Neural crest cell (in vitro differentiated cells): ENCODE results near the gene LETM1. TPM values are rescaled to one million over a fixed set of nuclear protein-coding genes. Genes with fewer than 3 reads are reported as not detected.

Source experiments
- DNase-seq: peaks from one replicate; pipeline ENCODE4 v3.0.0; 2021; ENCODE audit warnings: low read depth, mixed read lengths, low spot score
- H3K27ac Mint-ChIP-seq: one replicate; pipeline ENCODE4 v1.8.0; 2021; ENCODE audit warnings: mild to moderate bottlenecking, mixed read lengths; ENCODE audit not compliant: unreplicated experiment
- H3K27me3 Mint-ChIP-seq: 2 replicates; pipeline ENCODE4 v1.8.0; 2021; ENCODE audit warnings: low read depth, mild to moderate bottlenecking, mixed read lengths
- H3K36me3 Mint-ChIP-seq: 2 replicates; pipeline ENCODE4 v1.8.0; 2021; ENCODE audit warnings: low read depth, mild to moderate bottlenecking, mixed read lengths
- H3K4me1 Mint-ChIP-seq: 2 replicates; pipeline ENCODE4 v1.8.0; 2021; ENCODE audit warnings: mixed read lengths
- H3K4me3 Mint-ChIP-seq: one replicate; pipeline ENCODE4 v1.8.0; 2021; ENCODE audit warnings: mild to moderate bottlenecking, mixed read lengths
- H3K9me3 Mint-ChIP-seq: 2 replicates; pipeline ENCODE4 v1.8.0; 2021; ENCODE audit warnings: mixed read lengths
- total RNA-seq: library from RNA; stranded (reverse); gene quantifications from 2 replicates; pipeline ENCODE4 v1.2.1, GENCODE V29; 2021
- TF ChIP-seq, protein P1 (sequence below): fragments of 200-600 bp; sonication (generic); conservative IDR thresholded peaks from 2 replicates; pipeline ENCODE4 v1.5.0; 2021; ENCODE audit warnings: antibody characterized with exemption, mild to moderate bottlenecking

Gene LETM1
- total RNA-seq, 1 donor from 2014 or later: 60.6 TPM

DNA sequence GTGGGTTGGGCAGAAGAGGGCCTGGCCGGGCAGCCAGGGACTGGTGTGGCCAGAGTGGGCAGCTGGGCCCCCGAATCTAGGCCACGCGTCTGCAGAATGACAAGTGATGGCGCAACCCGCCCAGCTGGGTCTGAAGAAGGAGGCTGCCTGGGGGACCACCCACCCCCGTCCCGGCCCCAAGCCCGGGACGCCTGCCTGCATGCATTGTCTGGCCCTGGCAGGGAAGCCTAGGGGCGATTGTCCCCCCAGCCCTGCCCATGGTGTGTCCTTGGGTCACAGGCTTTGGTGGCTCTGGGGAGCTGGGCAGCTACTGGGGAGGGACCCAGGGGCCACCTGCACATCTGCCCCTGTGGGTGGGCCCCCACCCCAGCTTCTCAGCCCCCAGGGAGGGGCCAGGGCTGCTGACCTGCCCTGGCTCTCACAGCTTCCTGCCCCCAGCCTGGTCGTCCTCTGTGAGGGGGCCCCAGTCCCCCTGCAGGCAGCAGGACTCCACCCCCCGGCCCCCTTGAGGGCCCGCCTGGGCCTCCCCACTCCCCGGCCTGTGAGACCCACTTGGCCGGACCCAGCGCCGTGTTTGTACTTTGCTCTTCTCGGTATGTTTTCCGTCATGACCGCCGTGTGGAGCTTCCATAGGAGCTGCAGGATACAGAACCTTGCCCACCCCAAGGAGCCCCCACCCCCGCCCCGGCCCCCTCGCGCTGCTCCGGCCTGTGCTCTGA is 57.9 kb downstream of the LETM1 start:
- Mint-ChIP-seq H3K4me1 (no peaks in the 10 kb centered on the region), H3K9me3 (no peaks in the 10 kb centered on the region), H3K27me3 (peaks cover 20% of the 10 kb centered on the region), H3K4me3 (no peak overlapping the region), H3K27ac (no peak overlapping the region), H3K36me3 (no peaks in the 10 kb centered on the region)
- no peak for DNase-seq
- TF ChIP-seq, protein P1, sequence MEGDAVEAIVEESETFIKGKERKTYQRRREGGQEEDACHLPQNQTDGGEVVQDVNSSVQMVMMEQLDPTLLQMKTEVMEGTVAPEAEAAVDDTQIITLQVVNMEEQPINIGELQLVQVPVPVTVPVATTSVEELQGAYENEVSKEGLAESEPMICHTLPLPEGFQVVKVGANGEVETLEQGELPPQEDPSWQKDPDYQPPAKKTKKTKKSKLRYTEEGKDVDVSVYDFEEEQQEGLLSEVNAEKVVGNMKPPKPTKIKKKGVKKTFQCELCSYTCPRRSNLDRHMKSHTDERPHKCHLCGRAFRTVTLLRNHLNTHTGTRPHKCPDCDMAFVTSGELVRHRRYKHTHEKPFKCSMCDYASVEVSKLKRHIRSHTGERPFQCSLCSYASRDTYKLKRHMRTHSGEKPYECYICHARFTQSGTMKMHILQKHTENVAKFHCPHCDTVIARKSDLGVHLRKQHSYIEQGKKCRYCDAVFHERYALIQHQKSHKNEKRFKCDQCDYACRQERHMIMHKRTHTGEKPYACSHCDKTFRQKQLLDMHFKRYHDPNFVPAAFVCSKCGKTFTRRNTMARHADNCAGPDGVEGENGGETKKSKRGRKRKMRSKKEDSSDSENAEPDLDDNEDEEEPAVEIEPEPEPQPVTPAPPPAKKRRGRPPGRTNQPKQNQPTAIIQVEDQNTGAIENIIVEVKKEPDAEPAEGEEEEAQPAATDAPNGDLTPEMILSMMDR: no peak

- TF ChIP-seq, protein P1: no peak
- Mint-ChIP-seq H3K4me3 (no peak overlapping the region), H3K27me3 (peaks cover 22% of the 10 kb centered on the region), H3K9me3 (no peaks in the 10 kb centered on the region), H3K36me3 (no peaks in the 10 kb centered on the region), H3K4me1 (no peaks in the 10 kb centered on the region), H3K27ac (no peak overlapping the region)
- DNase-seq: no peak
Observed at GRCh38 chr4:1797298-1797860, 58.6 kb downstream of the LETM1 start.

DNA sequence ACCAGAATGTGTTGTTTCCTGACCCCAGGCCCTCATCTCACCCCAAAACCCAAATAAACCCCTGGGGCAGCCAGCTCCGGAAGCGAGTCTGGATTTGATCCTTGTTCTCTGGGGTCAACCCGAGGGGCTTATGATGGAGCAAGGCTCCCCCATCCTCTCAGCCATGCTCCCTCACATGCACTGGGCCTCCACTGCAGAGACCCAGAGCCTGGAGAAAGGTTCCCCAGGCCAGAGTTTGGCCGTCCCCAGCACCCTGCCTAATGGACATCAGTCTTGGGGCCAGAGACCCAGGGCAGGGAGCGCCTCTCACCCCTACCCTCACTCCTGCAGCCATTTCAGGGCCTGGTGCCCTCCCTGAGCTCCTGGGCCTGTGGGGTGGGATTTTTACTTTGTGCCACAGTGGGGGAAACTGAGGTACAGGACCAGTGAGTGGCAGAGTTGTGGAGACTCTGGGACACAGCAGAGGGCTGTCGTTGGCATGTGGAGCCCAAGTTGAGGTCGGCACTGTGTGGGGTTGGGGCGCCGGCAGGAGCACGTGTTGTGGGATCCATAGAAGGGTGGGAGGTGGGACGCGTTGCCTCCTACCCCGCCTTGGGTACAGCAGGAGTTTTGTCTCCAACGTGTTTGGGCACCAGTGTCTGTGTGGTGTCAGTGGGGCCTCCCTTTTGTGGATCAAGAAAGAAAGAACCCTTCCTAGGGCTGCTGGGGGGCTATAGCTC is 59.3 kb downstream of the LETM1 start:
- Mint-ChIP-seq H3K9me3 (no peaks in the 10 kb centered on the region), H3K4me1 (no peaks in the 10 kb centered on the region), H3K27me3 (peaks cover 29% of the 10 kb centered on the region), H3K4me3 (peak overlapping the region; percentile 23), H3K36me3 (no peaks in the 10 kb centered on the region), H3K27ac (no peak overlapping the region)
- no peak for DNase-seq
- TF ChIP-seq, protein P1: no peak

DNA sequence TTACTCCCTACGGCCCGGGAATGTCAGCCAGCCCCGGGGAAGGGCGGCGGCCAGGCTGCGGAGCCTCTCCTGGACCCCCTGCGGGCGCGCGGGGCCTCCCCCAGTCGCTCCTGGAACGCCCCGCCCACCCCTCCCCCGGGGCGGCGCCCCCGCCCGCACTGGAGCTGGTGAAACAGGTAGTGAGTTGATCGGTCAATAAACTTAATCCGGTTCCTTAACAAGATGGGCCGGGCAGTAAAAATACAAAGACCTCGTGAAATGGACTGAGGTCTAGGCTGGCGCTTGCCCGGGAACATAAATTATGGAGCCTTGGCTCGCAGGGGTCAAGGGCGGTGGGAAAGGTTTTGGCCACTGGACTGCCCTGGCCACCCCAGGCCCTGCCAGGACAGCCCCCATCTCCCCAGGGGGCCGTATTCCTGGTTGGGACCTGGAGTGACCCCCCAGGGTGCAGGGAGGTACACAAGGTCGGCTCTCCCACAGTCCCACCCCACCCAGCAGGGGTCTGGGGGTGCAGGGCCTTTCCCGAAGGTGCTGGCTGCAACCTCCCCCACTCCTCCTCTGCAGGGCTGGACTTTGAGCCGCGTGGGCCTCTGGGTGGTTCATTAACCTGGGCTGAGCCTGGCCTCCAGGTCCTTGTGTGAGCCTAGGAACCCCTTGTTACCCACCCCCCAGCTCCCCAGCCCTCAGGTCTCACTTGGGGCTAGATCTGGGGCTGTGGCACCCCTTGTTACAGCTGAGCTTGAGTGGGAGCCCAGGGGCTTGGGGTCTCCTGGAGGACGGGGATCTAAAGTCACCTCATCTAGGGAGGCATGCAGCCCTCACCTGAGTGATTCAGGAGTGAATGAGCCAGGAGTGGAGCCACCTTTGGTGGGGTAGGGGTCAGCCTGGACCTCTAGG is 60.4 kb downstream of the LETM1 start:
- H3K4me3 Mint-ChIP-seq: peak overlapping the region; percentile 54
- DNase-seq: no peak
- TF ChIP-seq, protein P1: no peak
- H3K4me1 Mint-ChIP-seq: no peaks in the 10 kb centered on the region
- no peaks in the 10 kb centered on the region for H3K36me3 Mint-ChIP-seq
- H3K27me3 Mint-ChIP-seq: peaks cover 40% of the 10 kb centered on the region
- H3K9me3 Mint-ChIP-seq: no peaks in the 10 kb centered on the region
- no peak overlapping the region for H3K27ac Mint-ChIP-seq

GRCh38 chr4:1794809-1795298 is 61.1 kb downstream of the LETM1 start:
- Mint-ChIP-seq H3K27me3 (peaks cover 46% of the 10 kb centered on the region), H3K36me3 (no peaks in the 10 kb centered on the region), H3K9me3 (no peaks in the 10 kb centered on the region), H3K4me3 (peak overlapping the region; percentile 80), H3K4me1 (no peaks in the 10 kb centered on the region), H3K27ac (no peak overlapping the region)
- no peak for DNase-seq
- TF ChIP-seq, protein P1: no peak
